Uterus (tissue), 4 donors: ENCODE measurements around the gene CCDC60. TPM values are rescaled to one million over a fixed set of nuclear protein-coding genes. Genes with fewer than 3 reads are reported as not detected.

Source experiments
- DNase-seq, 2 donors: peaks; one replicate each; pipeline ENCODE4 v3.0.0-alpha.2; 2019 to 2020
- H3K27ac ChIP-seq, 2 donors: fragments of 200-600 bp; sonication (generic); 1 replicate in 1 of 2; 2 replicates in 1 of 2; pipeline ENCODE4 v1.5.1; 2016 to 2018
- H3K27me3 ChIP-seq, 2 donors: fragments of 200-600 bp; sonication (generic); one replicate each; pipeline ENCODE4 v1.5.1; 2018 to 2019; ENCODE audit warnings: control low read depth in 1 of 2
- H3K36me3 ChIP-seq, 2 donors: fragments of 200-600 bp; sonication (generic); one replicate each; pipeline ENCODE4 v1.5.1; 2019; ENCODE audit warnings: control low read depth in 1 of 2
- H3K4me1 ChIP-seq, 2 donors: fragments of 200-600 bp; sonication (generic); one replicate each; pipeline ENCODE4 v1.5.1; 2018 to 2019; ENCODE audit warnings: control low read depth in 1 of 2
- H3K4me3 ChIP-seq, 2 donors: fragments of 200-600 bp; sonication (generic); 1 replicate in 1 of 2; 2 replicates in 1 of 2; pipeline ENCODE4 v1.5.1; 2018 to 2019; ENCODE audit warnings: mild to moderate bottlenecking in 1 of 2
- H3K9me3 ChIP-seq, 2 donors: fragments of 200-600 bp; sonication (generic); one replicate each; pipeline ENCODE4 v1.5.1; 2019; ENCODE audit warnings: control low read depth in 1 of 2
- CTCF ChIP-seq, 4 experiments: fragments of 200-600 bp in 2 of 4; fragments of 450-650 bp in 2 of 4; sonication (generic) in 2 of 4; IDR thresholded peaks; one replicate each; pipeline ENCODE4 v1.5.1; 2016 to 2019; ENCODE audit warnings: antibody characterized with exemption in 4 of 4, mild to moderate bottlenecking in 2 of 4, moderate library complexity in 1 of 4
- POLR2A ChIP-seq, 2 donors: fragments of 450-650 bp; IDR thresholded peaks; one replicate each; pipeline ENCODE4 v1.6.1; 2016; ENCODE audit warnings: antibody characterized with exemption in 2 of 2, mild to moderate bottlenecking in 1 of 2, moderate library complexity in 1 of 2
- intact Hi-C: fragments of 100-400 bp; cut with DNase I; formaldehyde crosslinking; loops from one replicate; pipeline ENCODE4 v1.15.1; 2023; ENCODE audit warnings: low total_unique reads
- total RNA-seq, 4 donors: library from RNA; depleted of rRNA in 3 of 4; stranded (reverse); fragments of >200 nt in 3 of 4; gene quantifications; one replicate each; pipeline versions ENCODE4 v1.1.0 to v1.2.4, GENCODE V29; 2014 to 2023
- donor health status: DM: yes; HTN: yes; CAD: no.

The CCDC60 gene
- total RNA-seq, 4 donors from 2014 or later, result 2.4 TPM; not detected in 3

- Histone ChIP-seq H3K27ac (no peak overlapping the region), H3K9me3 (no peaks in the 10 kb centered on the region), H3K4me1 (no peaks in the 10 kb centered on the region), H3K27me3 (no peaks in the 10 kb centered on the region), H3K36me3 (no peaks in the 10 kb centered on the region), H3K4me3 (no peak overlapping the region)
- TF ChIP-seq POLR2A (IDR thresholded peaks at IDR 0.05), result no peak
- TF ChIP-seq CTCF (IDR thresholded peaks at IDR 0.05), result no peak
- intact Hi-C loops, result loop anchor here (5.0 kb wide), 1 partner anchor 295 kb away; no protein-coding TSS in a partner anchor
- no peak for DNase-seq
Measured at GRCh38 chr12:119412306-119412705, 77.8 kb downstream of the CCDC60 start.

GRCh38 chr12:119412811-119413794, 78.6 kb downstream of the CCDC60 start:
- intact Hi-C loops, result loop anchor here (5.0 kb wide), 1 partner anchor 296 kb away; no protein-coding TSS in a partner anchor
- no peaks in the 10 kb centered on the region for H3K4me1 ChIP-seq
- H3K27me3 ChIP-seq, result no peaks in the 10 kb centered on the region
- H3K36me3 ChIP-seq, result no peaks in the 10 kb centered on the region
- H3K27ac ChIP-seq, result no peak overlapping the region
- peak; percentile 27 to 50 for DNase-seq
- H3K9me3 ChIP-seq, result no peaks in the 10 kb centered on the region
- TF ChIP-seq CTCF (IDR thresholded peaks at IDR 0.05) (peak; percentile 72 to 79 (median 76)), POLR2A (IDR thresholded peaks at IDR 0.05) (no peak)
- no peak overlapping the region for H3K4me3 ChIP-seq

- Histone ChIP-seq H3K4me3 (no peak overlapping the region), H3K4me1 (no peaks in the 10 kb centered on the region), H3K9me3 (no peaks in the 10 kb centered on the region), H3K27ac (no peak overlapping the region), H3K36me3 (no peaks in the 10 kb centered on the region), H3K27me3 (no peaks in the 10 kb centered on the region)
- no peak for DNase-seq
- intact Hi-C loops, result no loop called here
- TF ChIP-seq POLR2A (IDR thresholded peaks at IDR 0.05), result no peak
- TF ChIP-seq CTCF (IDR thresholded peaks at IDR 0.05), result no peak
Measured at GRCh38 chr12:119415714-119416113, 81.2 kb downstream of the CCDC60 start.

- Histone ChIP-seq H3K27ac (no peak overlapping the region), H3K27me3 (no peaks in the 10 kb centered on the region), H3K36me3 (no peaks in the 10 kb centered on the region), H3K4me3 (no peak overlapping the region), H3K4me1 (no peaks in the 10 kb centered on the region), H3K9me3 (no peaks in the 10 kb centered on the region)
- no peak for DNase-seq
- no peak for TF ChIP-seq POLR2A (IDR thresholded peaks at IDR 0.05)
- TF ChIP-seq CTCF (IDR thresholded peaks at IDR 0.05), result no peak
- intact Hi-C loops, result no loop called here
Measured at GRCh38 chr12:119417440-119417839, 82.9 kb downstream of the CCDC60 start.

GRCh38 chr12:119419381-119419780, 84.9 kb downstream of the CCDC60 start:
- no peaks in the 10 kb centered on the region for H3K4me1 ChIP-seq
- no peak overlapping the region for H3K27ac ChIP-seq
- H3K9me3 ChIP-seq, result no peaks in the 10 kb centered on the region
- no peaks in the 10 kb centered on the region for H3K27me3 ChIP-seq
- DNase-seq, result no peak
- TF ChIP-seq CTCF (IDR thresholded peaks at IDR 0.05) (no peak), POLR2A (IDR thresholded peaks at IDR 0.05) (no peak)
- intact Hi-C loops, result no loop called here
- no peaks in the 10 kb centered on the region for H3K36me3 ChIP-seq
- no peak overlapping the region for H3K4me3 ChIP-seq
